Right renal cortex interstitium (tissue), 3 donors: ENCODE data around the gene MKI67. TPM values are rescaled to one million over a fixed set of nuclear protein-coding genes. Genes with fewer than 3 reads are reported as not detected.
"Not testable (repeated sequence)": the region's sequence is repeated elsewhere in the genome, so short reads cannot be mapped to it uniquely, and the experiment has no call there.

Experiments
- DNase-seq, 3 donors: peaks; one replicate each; pipeline ENCODE4 v3.0.0-alpha.2; 2013; ENCODE audit warnings: low read depth in 3 of 3, low spot score in 2 of 3
- polyA plus RNA-seq, 3 donors: library from polyadenylated mRNA; unstranded; fragments of 120-200 nt; gene quantifications; one replicate each; pipeline ENCODE4 v1.2.1, GENCODE V29; 2013; ENCODE audit not compliant: insufficient read length in 3 of 3

MKI67 gene
- polyA plus RNA-seq, 3 donors: 47.5 to 58.4 (median 49.6) TPM

DNA sequence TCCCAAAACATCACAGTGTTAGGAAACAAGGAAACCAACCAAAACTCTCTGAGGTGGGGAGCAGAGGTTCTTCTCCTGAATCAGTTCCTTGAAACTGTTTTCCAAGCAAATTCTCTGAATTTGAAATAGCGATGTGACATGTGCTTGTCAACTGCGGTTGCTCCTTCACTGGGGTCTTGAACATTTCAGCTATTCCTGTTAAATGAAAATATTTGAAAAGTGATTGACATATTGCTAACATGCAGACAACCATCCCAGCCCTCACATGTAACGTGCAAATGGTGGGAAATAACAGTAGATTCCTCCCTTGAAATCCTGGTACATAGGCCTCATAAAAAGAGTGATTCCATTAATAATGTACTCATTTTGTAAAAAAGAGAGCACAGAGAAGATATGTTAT, 15.9 kb downstream of the MKI67 start:
- DNase-seq: no peak

DNA sequence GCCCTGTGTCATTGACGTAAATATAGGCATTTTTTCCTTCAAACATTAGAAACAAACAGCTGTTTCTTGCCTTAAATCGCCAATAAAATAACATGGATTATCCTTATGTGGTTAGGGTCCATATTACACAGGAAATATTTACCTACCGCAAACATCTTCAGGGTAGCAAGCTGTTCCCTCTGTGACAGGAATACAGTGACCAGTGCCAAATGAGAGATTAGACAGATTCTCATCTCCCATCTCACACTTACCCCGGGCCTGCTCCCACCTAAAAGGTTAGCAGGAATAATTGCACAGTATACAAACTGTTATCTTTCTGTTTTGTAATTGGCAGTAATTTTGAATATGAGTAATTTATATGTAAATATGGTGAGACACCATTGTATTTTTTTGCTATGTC, 16.5 kb downstream of the MKI67 start:
- no peak for DNase-seq

DNA sequence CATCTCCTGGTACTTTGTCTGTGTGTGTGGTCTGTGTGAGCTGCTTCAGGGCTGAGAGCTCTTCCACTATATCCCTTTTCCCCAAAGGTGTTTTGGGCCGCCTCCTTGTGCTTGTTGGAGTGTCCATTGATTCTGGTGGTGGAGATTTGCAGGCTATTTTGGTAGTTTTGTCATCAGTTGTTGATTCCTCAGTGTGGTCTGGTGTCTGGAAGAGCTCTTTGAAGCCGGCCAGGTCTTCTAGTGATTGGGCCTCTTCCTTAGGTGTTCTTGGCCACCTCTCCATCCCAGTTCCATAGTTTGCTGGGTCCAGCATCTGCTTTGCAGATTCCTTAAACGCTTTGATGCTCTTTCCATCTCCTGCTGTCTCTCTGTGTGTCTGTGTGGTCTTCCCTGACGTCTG, 20.8 kb downstream of the MKI67 start:
- no peak for DNase-seq

DNA sequence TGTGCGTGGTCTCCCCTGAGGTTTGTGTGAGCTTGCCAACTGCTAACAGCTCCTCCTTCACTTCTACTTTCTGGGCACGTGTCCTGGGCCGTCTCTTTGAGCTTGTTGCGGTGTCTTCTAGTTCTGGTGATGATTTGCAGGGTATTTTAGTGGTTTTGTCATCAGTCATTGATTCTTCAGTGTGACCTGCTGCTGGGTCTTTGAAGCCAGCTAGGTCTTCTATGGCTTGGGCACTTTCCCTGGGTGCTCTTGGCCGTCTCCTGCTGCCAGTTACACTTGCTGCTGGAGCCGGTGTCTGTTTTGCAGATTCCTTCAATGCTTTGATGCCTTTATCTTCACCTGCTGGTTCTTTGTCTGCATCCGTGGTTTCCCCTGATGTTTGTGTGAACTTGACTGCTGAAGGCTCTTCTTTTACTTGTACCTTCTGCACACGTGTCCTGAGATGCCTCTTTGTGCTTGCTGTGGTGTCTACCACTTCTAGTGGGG, 23.0 kb downstream of the MKI67 start:
- DNase-seq: no peak

DNA sequence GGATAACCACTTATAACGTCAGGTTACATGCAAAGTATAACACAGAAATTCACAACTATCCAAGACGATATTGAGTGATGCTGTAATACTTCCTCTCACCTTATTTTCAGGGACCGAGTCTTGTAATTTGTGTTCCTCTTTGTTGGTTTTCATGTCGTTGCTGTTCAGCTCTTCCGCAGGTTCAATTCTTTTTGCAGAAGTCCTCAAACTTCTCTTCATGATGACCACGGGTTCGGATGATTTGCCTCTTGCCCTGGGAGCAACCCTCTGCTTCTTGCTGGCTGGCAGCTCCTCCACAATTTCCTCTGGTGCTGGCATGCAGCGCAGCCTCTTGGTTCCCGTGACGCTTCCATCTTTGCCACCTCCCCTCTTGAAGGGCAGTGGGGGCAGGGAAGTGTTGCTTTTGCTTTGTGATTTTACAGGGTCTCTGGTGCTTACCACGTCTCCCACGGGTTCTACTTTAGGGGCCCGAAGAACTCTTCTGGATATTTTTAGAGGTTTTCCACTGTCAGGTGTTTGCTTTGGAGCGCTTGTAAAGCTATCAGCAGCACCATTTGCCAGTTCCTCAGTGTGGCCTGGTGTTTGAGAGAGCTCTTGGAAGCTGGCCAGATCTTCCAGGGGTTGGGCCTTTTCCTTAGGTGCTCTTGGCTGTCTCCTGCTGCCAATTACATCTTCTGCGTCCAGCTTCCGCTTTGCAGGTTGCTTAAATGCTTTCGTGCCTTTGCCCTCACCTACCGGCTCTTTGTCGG, 23.6 kb downstream of the MKI67 start:
- DNase-seq: no peak

DNA sequence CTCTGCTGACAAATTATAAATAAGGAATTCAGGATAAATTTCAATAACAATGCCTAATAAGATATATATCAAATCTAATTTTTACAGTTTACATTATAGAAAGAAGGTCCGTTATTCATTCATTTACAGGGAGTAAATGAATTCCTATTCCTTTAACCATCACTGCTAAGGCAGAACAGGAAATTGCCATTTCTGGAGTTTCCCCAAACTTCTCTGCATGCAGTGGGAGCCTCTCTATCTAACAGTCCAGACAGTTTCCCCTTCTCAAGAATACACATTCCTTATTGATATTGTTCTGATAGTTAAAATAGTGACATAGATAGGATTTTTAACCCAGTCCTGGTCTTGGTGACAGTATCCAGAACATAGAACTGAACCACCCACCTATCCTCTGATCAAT, 24.3 kb downstream of the MKI67 start:
- DNase-seq: no peak

DNA sequence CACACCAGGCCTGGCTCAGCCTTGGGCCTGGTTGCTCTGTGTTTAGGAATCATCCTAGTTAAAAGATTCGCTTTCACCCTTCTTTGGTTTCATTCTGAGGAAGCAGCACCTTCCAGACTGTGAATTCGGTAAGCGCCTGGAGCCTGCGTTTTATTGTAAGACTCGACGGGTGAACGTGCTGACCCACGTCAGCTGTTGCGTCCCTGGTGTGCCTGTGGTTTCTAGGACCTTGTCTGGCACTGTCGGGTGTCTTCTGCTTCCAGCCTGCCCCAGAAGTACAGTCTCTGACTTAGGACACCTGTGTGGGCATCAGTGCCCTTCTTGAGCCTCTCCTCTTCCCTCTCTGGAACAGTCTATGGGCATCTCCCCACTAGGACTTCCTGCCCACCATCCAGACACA, 26.3 kb downstream of the MKI67 start:
- no peak for DNase-seq

DNA sequence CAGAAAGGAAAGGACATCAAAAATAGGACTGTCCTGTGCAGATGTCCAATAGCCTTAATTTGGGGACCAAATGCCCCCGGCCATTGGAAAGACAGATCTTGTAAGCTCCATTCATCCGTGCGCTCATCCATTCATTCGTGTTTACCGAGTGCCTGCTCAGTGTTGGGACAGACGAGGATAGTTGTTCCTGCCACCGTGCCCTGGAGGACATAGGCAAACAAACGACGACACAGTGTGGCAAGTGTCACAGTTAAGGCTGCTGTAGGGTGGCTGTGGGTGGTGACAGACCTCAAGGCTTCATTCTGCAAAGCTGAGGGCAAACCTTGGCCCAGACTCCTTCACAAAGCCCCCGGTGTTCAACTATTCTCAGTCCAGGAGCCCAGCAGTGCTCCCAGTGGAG, 27.6 kb downstream of the MKI67 start:
- no peak for DNase-seq

DNA sequence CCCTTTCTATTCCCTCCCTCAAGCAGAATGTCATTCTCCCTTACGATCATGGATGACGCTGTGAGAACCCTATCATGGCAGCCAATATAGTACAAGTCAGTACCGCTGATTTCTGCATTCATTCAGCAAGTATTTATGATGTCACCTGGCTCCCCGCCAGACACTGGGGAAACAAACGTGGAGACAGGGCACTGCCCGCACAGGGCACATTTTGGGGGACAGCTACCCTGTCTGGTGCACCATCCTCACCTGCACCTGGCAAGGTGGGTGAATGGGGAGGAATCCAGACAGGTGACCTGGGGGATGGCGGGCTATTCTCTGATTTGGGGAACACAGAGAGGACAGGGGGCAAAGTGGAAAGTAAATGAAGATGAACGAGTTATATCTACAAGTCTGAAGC, 28.4 kb downstream of the MKI67 start:
- DNase-seq: no peak

DNA sequence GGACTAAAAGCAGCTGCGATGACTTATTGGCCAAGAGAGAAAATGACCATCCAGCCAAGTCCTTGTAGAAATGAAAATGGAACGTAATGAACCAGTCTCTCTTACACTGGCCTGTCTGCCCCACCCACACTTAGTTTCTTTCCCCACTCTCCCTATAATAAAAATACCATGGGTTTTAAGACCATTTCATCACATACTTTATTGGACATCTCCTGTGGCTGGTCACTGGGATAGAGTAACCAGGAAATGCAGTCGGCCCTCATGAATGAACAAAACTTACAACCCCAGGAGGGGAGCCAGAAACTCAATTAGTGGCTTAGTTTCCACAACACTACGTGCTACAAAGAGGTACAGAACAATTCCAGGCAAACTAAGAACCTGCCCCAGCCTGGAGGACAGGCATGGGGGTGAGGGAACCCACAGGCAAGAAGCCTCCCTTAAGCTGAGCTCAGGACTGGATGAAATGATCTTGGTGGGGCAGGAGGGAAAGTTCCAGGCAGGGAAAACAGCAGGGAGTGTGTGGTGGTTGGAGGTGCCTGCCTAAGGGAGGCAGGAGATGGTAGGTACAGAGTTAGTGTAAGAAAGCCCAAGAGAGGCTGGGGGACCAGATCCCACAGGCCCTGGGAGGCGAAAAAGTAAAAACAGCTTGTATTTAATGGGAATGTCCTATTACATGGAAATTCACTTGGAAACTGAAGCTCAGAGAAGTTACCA, 29.6 kb downstream of the MKI67 start:
- no peak for DNase-seq

DNA sequence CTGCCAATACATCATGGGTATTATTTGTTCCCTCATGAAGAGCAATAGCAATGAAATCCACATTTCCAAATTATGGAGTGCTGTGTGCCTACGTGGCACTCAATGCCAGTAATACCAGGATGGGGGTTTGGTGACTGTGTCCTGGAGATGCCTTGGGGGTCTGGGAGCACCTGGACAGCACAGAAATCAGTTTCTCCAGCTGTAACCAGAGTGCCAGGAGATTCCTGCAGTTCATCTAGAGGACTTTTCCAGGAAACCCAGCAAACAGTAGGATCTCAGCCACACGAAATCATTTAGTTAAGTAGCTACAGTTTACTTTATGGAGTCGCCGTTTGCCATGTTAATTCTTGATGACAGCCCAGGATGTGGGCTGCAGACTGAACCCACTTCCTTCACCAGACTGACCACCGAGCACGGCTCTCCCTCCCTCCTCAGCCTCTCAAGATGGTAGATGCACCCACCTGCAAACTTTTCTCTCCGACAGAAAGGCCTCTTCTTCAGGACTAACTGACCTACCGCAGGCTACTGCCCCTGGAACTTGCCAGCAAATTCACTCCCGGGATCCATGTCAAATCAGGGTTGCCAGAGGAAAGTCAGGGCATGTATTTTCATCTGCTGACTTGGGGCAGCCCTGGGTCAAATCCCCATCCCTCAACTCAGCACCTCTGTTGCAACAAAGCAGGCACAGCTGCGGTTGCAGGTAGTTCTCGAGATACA, 30.3 kb downstream of the MKI67 start:
- DNase-seq: no peak

DNA sequence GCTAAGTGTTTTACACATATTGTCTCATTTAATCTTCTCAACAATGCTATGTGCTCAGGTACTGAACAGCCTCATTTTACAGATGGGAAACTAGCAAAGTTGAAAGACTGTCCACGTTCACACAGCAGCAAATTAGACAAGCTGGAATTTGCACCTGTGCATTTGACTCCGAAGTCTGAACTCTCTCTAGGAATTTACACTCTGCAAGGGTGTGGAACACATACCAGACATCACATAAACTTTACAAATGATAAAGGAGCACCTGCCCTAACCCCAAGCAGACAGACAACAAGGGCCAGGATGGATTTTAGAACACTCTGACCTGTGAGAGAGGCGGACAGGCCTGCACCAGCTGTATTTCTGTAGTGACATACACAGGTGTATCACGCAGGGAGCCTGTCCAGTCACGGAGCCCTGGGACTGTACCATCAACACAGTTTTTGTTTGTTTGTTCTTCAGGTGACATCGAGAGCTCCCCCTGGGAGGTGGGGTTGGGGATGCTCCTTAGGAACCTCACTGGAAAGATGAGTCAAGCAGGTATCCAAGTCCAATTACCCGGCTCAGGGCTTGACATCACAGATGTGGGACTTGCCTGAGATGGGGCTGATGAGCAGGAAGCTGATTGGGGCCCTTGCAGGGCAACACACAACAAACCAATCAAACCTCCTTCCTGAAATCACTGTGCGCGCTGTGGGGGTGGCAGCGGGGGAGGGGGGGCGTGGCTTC, 31.0 kb downstream of the MKI67 start:
- DNase-seq: no peak

DNA sequence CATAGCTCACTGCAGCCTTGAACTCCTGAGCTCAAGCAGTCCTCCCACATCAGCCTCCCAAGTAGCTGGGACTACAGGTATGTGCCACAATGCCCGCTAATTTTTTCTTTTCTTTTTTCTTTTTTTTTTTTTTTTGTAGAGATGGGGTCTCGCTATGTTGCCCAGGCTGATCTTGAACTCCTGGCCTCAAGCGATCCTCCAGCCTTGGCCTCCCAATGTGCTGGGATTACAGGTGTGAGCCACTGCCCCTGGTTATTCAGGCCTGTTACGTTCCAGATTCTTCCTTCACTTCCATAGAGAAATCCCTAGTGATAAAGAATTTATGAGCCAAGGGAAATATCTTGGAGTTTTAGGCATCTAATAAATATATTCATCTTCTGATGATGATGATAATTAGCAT, 31.6 kb downstream of the MKI67 start:
- DNase-seq: not testable (repeated sequence)

DNA sequence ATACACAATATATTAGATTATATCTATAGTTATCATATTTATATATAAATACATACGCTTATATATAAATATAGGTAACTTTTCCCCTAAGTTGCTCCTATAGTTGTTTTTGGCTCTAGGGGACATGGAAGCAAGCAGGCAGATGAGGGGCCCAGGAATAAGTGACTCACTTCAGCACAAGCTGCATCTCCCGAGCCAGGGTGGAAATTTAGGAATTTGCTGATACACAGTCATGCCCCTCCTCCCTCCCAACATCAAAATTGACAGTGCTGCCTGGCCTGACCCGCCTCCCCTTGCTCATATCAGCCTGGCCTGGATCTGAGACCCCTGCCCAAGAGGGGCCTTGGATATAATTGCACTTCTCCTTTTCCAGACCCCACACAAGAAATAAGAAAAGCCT, 33.8 kb downstream of the MKI67 start:
- no peak for DNase-seq

DNA sequence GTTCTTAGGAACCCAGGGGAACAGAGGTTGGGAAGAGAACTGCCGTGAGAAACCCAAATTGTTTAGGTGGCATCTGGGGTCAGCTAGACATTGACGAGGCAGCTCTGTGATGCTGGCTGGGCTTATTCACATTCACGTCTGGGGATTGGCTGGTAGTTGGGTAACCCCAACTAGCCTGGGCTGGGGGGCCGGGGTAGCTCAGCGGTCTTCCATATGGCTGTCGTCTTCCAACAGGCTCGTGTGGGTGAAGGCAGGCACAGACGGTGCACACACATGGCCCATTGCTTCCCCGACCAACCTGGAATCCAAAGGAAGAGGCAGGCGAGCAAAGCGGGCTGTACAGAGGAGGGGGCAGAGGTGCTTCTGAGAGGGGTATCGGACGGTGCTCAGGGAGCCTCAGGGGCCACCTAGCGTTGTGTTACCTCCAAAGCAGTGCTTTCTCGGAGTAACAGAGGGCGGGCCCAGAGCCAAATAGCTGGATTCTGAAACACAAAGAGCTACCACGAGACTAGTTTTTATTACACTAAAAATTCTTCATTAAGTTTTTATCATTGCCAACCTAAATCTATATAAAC, 34.5 kb downstream of the MKI67 start:
- no peak for DNase-seq

DNA sequence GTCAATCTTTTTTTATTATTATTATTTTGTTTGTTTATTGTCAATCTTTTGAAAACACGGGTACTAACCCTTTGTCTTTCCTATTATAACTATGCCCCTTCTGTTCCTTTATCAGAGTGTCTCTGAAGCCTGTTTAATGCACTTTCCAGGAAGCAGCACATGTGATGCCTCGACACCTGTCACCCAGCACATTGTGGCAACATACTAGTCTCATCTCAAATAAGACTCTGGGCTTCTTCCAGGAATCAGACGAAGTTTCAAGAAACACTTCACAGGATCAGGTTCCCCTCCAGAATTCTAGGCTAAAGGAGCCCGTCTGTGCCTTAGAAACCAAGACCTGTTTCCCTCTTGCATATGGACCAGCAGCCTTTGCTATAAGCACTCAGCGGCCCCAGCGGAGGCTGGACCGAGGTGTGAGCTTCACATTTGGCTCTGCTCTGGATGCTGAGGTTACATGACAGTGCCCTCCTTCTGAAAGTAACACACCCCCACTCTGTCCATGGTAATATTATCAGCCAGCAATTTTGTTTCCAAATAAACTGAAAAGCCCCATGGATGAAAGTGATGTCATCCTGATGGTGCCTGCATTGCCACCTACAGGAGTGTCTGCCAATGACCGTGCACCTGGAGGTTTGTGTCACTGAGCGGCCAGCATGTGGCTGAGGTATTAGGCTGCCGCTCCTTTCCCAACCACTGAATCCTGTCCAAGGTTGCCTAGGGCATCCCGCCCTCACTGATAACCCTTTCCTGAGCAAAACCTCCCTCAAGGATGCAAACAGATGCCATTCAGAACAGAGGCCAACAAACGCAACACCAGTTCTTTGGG, 38.1 kb downstream of the MKI67 start:
- DNase-seq: no peak

DNA sequence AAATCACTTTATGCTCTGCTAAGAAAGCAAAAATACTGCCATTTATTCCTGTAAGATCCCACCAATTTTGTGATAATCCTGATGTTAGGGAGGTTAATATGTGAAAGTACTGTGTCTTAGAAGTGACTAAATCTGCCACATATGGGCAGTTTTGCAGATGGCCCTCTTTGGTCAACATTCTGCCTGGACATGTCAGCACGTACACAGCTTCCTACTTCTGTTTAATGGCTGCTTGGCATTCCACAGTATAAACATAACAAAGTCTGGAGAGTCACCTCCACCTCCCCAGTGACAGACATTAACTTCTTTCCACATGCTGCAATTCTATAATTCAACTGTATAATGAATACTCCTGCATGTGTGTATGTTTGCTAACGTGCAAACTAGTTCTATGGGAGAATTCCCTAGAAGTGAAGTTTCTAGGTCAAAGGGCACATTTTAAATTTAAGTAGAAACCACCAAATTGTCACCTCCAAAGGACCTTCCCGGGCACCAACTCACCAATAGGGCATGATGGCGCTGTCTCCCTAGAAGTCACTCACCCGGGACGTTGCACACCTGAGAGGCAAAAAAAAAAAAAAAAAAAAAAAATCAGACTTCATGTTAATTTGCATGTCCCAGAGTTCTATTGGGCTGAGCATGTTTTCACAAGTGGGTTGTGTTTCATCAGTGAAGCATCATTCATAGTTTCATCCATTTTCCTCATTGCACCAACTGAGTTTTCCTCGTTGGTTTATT, 38.9 kb downstream of the MKI67 start:
- DNase-seq: no peak

DNA sequence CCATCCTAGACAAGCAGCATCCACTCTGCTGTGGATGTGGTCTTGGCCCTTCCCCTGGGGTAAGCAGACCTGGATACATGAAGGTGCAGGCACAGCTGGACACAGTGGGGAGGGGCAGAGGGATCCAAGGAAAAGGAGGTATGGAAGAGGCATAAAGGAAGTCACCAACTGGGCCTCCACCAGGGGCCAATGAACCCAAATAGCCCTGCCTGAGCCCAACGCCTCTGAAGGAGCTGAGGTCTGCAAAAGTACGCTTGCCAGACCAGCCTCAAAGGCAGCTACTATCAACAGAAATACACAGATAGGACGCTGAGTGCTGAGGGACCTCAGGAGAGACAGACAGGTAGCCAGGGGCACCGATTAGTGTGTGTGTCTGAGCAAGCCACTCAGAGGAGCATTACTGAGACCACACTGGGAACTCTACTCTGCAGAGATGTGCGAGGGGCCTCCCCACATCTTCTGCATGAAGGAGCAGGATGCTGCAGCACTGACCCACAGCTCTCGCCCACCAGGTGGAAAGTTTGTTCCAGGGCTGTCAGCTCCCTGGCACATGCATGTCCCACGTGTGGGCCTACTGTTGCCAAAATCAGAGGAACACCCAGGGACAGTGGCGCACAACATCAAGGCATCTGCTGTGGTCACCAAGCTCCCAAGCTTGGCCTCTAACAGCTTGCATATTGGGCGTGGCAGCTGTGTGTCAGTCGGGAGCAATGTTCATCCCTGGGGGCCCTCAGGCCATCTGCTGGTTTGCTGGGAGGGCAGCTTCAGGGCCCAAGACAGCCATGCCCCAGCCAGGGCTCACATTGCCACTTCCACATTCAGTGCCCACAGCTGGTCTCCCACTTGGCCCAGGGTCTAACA, 40.0 kb downstream of the MKI67 start:
- DNase-seq: no peak
